Measurements from ENCODE around the gene ZNF579. TPM values are rescaled to one million over a fixed set of nuclear protein-coding genes. Genes with fewer than 3 reads are reported as not detected.

The ZNF579 gene
- total and polyA plus RNA-seq, 4 experiments from 2014 or later: 0.62 to 9.6 (median 8.0) TPM; not detected in 1

DNA sequence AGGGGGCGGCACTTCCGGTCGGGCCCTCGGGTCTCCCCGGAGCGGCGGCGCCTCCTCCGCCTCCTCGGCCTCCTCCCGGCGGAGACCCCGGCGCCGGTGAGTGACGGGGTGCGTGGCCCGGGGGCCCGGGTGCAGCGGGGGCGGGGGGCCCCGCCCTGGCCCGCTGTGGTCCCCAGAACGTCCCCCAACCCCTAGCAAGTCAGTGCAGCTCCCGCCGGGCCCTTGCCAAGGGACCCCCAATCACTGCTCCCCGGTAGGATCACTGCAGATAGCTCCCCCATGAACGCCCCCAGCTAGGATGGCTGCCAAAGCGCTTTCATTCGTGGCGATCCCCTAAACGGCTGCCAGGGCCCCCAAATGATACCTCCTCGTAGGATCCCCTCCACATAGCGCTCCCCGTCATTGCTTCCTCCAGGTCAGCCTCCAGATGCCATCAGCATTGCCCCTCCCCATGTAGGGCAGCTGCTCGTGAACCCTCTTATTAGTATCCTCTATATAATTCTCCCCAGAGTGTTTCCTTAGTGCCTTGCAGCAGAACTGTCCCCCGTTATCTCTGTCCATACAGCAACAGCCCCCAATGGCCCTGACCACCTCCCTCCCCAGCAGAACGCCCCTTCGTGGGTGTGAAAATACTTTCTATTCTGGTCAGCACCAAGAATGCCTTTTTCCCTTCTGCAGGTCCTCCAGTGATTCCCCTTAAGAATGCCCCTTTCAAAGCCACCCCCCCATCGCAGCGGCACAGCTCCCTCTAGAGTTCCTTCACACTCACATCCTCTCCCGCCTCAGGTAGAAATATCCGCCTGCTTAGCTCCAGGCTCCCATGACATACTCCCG lies 25.2 kb upstream of the ZNF579 start, which contains the start of gene ZNF865:
TSS of gene ZNF865 (plus strand) at position 11 of the 834 bp plus-strand sequence. CDS start 7,972 bp downstream, outside the sequence.
- peak within 1 kb of the TSS; percentile 93 to 99 (median 96) for H3K4me3 Mint-ChIP-seq
- H3K36me3 ChIP-seq (ENCODE audit: insufficient read depth, low read length): no peaks in the 10 kb centered on the region
- H3K9me3 ChIP-seq (ENCODE audit: control insufficient read depth in 1 of 2, low read length in 2 of 2): no peaks in the 10 kb centered on the region
- H3K4me1 ChIP-seq (ENCODE audit: insufficient read depth, low read length): peaks cover 39% of the 10 kb centered on the region
- ChIA-PET CTCF (ENCODE audit: partially characterized antibody) (interaction anchor here (0.6 to 3.8 kb wide), 23 partner anchors 10 to 465 kb away, joined by 3 to 94 read pairs (median 5); partner anchors contain the start of genes ZNF628 and ZNF784), POLR2A (ENCODE audit: partially characterized antibody) (interaction anchor here (0.7 to 4.7 kb wide), 19 partner anchors 9 to 488 kb away, joined by 3 to 67 read pairs (median 3); partner anchors contain the start of genes ISOC2, KMT5C, PPP1R12C and U2AF2)
- H3K4me3 ChIP-seq (ENCODE audit: low read length in 2 of 2): peak within 1 kb of the TSS; percentile 83 to 98
- intact Hi-C loops (cut with micrococcal nuclease): loop anchor here (1.0 to 5.0 kb wide), 6 partner anchors 18 to 535 kb away; partner anchors contain the start of genes ZNF444, ZNF580, ZNF581 and ZNF784
- H3K9me3 Mint-ChIP-seq: peaks cover 0 to 2% (median 0%) of the 10 kb centered on the region in 8 donors
- H3K4me1 Mint-ChIP-seq: peaks cover 44 to 77% (median 51%) of the 10 kb centered on the region in 4 donors
- H3K27me3 Mint-ChIP-seq: no peaks in the 10 kb centered on the region
- peaks cover 10 to 47% of the 10 kb centered on the region in 2 donors for H3K36me3 Mint-ChIP-seq
- H3K27me3 ChIP-seq (ENCODE audit: insufficient read depth, low read length): no peaks in the 10 kb centered on the region
- peak within 1 kb of the TSS; percentile 88 for H3K27ac ChIP-seq (ENCODE audit: low read depth, low read length)
- DNase-seq: peak; percentile 63 to 80 (median 68)
- peak within 1 kb of the TSS; percentile 94 to 99 (median 97) for H3K27ac Mint-ChIP-seq

DNA sequence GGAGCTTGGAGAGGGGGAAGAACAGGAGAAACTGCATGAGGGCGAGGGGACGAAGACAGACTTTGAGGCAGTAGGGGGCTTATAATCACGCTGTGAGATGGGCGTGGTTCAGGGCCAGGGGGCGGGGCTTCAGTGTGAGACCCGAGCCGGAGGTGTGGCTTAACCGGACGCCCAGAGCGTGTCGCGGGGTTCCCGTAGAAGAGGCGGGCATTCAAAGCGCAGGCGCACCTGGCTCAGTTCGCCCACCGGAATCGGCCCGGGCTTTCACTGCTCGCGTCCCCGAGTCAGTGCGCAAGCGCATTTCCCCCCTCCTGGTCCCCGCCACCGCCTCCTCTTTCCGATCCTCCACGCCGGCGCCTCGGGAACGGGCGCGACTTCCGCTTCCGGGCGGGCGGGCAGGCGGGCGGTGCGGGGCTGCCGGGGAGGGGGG lies 24.6 kb upstream of the ZNF579 start:
- H3K9me3 Mint-ChIP-seq: peaks cover 0 to 2% (median 0%) of the 10 kb centered on the region in 8 donors
- H3K4me3 ChIP-seq (ENCODE audit: low read length in 2 of 2): peak overlapping the region; percentile 43 to 83
- ChIA-PET CTCF (ENCODE audit: partially characterized antibody) (interaction anchor here (0.7 to 3.8 kb wide), 15 partner anchors 10 to 129 kb away, joined by 3 to 94 read pairs (median 9); partner anchors contain the start of genes ZNF628 and ZNF784), POLR2A (ENCODE audit: partially characterized antibody) (interaction anchor here (1.1 to 4.7 kb wide), 11 partner anchors 20 to 266 kb away, joined by 3 to 67 read pairs (median 10); partner anchors contain the start of genes ISOC2, KMT5C, U2AF2 and ZNF579)
- H3K36me3 Mint-ChIP-seq: peaks cover 10 to 42% of the 10 kb centered on the region in 2 donors
- no peaks in the 10 kb centered on the region for H3K27me3 Mint-ChIP-seq
- H3K4me1 ChIP-seq (ENCODE audit: insufficient read depth, low read length): peaks cover 42% of the 10 kb centered on the region
- no peaks in the 10 kb centered on the region for H3K36me3 ChIP-seq (ENCODE audit: insufficient read depth, low read length)
- peaks cover 41 to 73% (median 48%) of the 10 kb centered on the region in 4 donors for H3K4me1 Mint-ChIP-seq
- no peaks in the 10 kb centered on the region for H3K27me3 ChIP-seq (ENCODE audit: insufficient read depth, low read length)
- intact Hi-C loops (cut with micrococcal nuclease): loop anchor here (1.0 to 5.0 kb wide), 5 partner anchors 18 to 536 kb away; partner anchors contain the start of genes ZNF444, ZNF580, ZNF581 and ZNF784
- H3K9me3 ChIP-seq (ENCODE audit: control insufficient read depth in 1 of 2, low read length in 2 of 2): no peaks in the 10 kb centered on the region
- peak overlapping the region; percentile 83 to 97 (median 94) for H3K27ac Mint-ChIP-seq
- H3K27ac ChIP-seq (ENCODE audit: low read depth, low read length): peak overlapping the region; percentile 88
- DNase-seq: peak; percentile 95 to 98 (median 97)
- peak overlapping the region; percentile 79 to 93 (median 84) for H3K4me3 Mint-ChIP-seq

GRCh38 chr19:55603581-55604292 lies 23.1 kb upstream of the ZNF579 start:
- Mint-ChIP-seq H3K4me1 (peaks cover 40 to 71% (median 48%) of the 10 kb centered on the region in 4 donors), H3K36me3 (peaks cover 8 to 41% of the 10 kb centered on the region in 2 donors), H3K27ac (peak overlapping the region in 6 of 7 donors; percentile 29 to 94 (median 58)), H3K4me3 (peak overlapping the region; percentile 31 to 74 (median 55)), H3K9me3 (peaks cover 0 to 2% (median 0%) of the 10 kb centered on the region in 8 donors), H3K27me3 (no peaks in the 10 kb centered on the region)
- Histone ChIP-seq H3K36me3 (ENCODE audit: insufficient read depth, low read length) (no peaks in the 10 kb centered on the region), H3K4me1 (ENCODE audit: insufficient read depth, low read length) (peaks cover 44% of the 10 kb centered on the region), H3K27me3 (ENCODE audit: insufficient read depth, low read length) (no peaks in the 10 kb centered on the region), H3K9me3 (ENCODE audit: control insufficient read depth in 1 of 2, low read length in 2 of 2) (no peaks in the 10 kb centered on the region), H3K27ac (ENCODE audit: low read depth, low read length) (no peak overlapping the region), H3K4me3 (ENCODE audit: low read length in 2 of 2) (no peak overlapping the region)
- POLR2A ChIA-PET (ENCODE audit: partially characterized antibody): interaction anchor here (1.1 to 4.7 kb wide), 6 partner anchors 10 to 128 kb away, joined by 3 to 67 read pairs (median 4); partner anchors contain the start of genes ZNF581 and ZNF784
- intact Hi-C loops (cut with micrococcal nuclease): loop anchor here (2.0 kb wide), 1 partner anchor 537 kb away; the partner anchor contains the start of gene ZNF444
- peak in 1 of 5 donors; percentile 23 for DNase-seq
- CTCF ChIA-PET (ENCODE audit: partially characterized antibody): interaction anchor here (1.8 kb wide), 1 partner anchor 29 kb away, joined by 10 read pairs; no protein-coding TSS in a partner anchor

GRCh38 chr19:55603115-55603514 lies 22.5 kb upstream of the ZNF579 start:
- Histone ChIP-seq H3K36me3 (ENCODE audit: insufficient read depth, low read length) (no peaks in the 10 kb centered on the region), H3K27me3 (ENCODE audit: insufficient read depth, low read length) (no peaks in the 10 kb centered on the region), H3K4me3 (ENCODE audit: low read length in 2 of 2) (no peak overlapping the region), H3K9me3 (ENCODE audit: control insufficient read depth in 1 of 2, low read length in 2 of 2) (no peaks in the 10 kb centered on the region), H3K4me1 (ENCODE audit: insufficient read depth, low read length) (peaks cover 49% of the 10 kb centered on the region), H3K27ac (ENCODE audit: low read depth, low read length) (no peak overlapping the region)
- peak in 1 of 5 donors; percentile 19 for DNase-seq
- H3K27ac Mint-ChIP-seq: peak overlapping the region in 4 of 7 donors; percentile 29 to 94 (median 55)
- ChIA-PET POLR2A (ENCODE audit: partially characterized antibody) (interaction anchor here (1.6 kb wide), 1 partner anchor 9 kb away, joined by 4 read pairs; no protein-coding TSS in a partner anchor), CTCF (ENCODE audit: partially characterized antibody) (interaction anchor here (1.8 kb wide), 1 partner anchor 30 kb away, joined by 10 read pairs; no protein-coding TSS in a partner anchor)
- peaks cover 40 to 69% (median 47%) of the 10 kb centered on the region in 4 donors for H3K4me1 Mint-ChIP-seq
- no peaks in the 10 kb centered on the region for H3K27me3 Mint-ChIP-seq
- intact Hi-C loops (cut with micrococcal nuclease): no loop called here
- H3K9me3 Mint-ChIP-seq: peaks cover 0 to 2% (median 0%) of the 10 kb centered on the region in 8 donors
- H3K4me3 Mint-ChIP-seq: peak overlapping the region in 4 of 8 donors; percentile 48 to 74 (median 64)
- H3K36me3 Mint-ChIP-seq: peaks cover 9 to 40% of the 10 kb centered on the region in 2 donors

GRCh38 chr19:55602104-55603001 lies 21.7 kb upstream of the ZNF579 start:
- CTCF ChIA-PET (ENCODE audit: partially characterized antibody): no interaction called here

More at GRCh38 chr19:55602104-55603001, 21.7 kb upstream of the ZNF579 start:
- H3K9me3 Mint-ChIP-seq: no peaks in the 10 kb centered on the region
- H3K4me1 Mint-ChIP-seq: peaks cover 34 to 62% (median 40%) of the 10 kb centered on the region in 4 donors
- Histone ChIP-seq H3K9me3 (ENCODE audit: control insufficient read depth in 1 of 2, low read length in 2 of 2) (no peaks in the 10 kb centered on the region), H3K36me3 (ENCODE audit: insufficient read depth, low read length) (no peaks in the 10 kb centered on the region), H3K27me3 (ENCODE audit: insufficient read depth, low read length) (no peaks in the 10 kb centered on the region), H3K4me1 (ENCODE audit: insufficient read depth, low read length) (peaks cover 49% of the 10 kb centered on the region), H3K4me3 (ENCODE audit: low read length in 2 of 2) (no peak overlapping the region), H3K27ac (ENCODE audit: low read depth, low read length) (no peak overlapping the region)
- POLR2A ChIA-PET (ENCODE audit: partially characterized antibody): interaction anchor here (3.7 to 4.7 kb wide), 3 partner anchors 17 to 31 kb away, joined by 44 to 95 read pairs (median 49); partner anchors contain the start of gene ZNF784
- intact Hi-C loops (cut with micrococcal nuclease): no loop called here
- H3K27ac Mint-ChIP-seq: peak overlapping the region in 1 of 7 donors; percentile 87
- peak in 1 of 5 donors; percentile 44 for DNase-seq
- H3K36me3 Mint-ChIP-seq: peaks cover 13 to 33% of the 10 kb centered on the region in 2 donors
- H3K4me3 Mint-ChIP-seq: peak overlapping the region in 2 of 8 donors; percentile 73 to 88
- no peaks in the 10 kb centered on the region for H3K27me3 Mint-ChIP-seq

All from CD4-positive, alpha-beta memory T cell (primary cell).